ENCODE measurements around the gene YTHDF1. TPM values are rescaled to one million over a fixed set of nuclear protein-coding genes. Genes with fewer than 3 reads are reported as not detected.

YTHDF1 gene
- total and polyA plus RNA-seq, 2 experiments from 2014 or later: 35.9 to 57.4 TPM

GRCh38 chr20:63208346-63208909, 7.5 kb downstream of the YTHDF1 start:
- no peak overlapping the region for H3K4me3 ChIP-seq
- H3K9me2 ChIP-seq (replicated peaks; ENCODE audit: insufficient read depth): no peaks in the 10 kb centered on the region
- no peaks in the 10 kb centered on the region for H3K9me3 ChIP-seq (ENCODE audit: low read depth)
- TF ChIP-seq EZH2phosphoT487 (IDR thresholded peaks at IDR 0.05; ENCODE audit: low read depth, severe bottlenecking, unreplicated experiment) (no peak), CTCF (IDR thresholded peaks at IDR 0.05; ENCODE audit: poor library complexity) (no peak), EZH2 (IDR thresholded peaks at IDR 0.05; ENCODE audit: borderline replicate concordance) (no peak)
- peaks cover 94% of the 10 kb centered on the region for H3K79me2 ChIP-seq
- no peak overlapping the region for H3K4me2 ChIP-seq
- no peak overlapping the region for H2AFZ ChIP-seq
- WGBS (ENCODE audit: low lambda C conversion rate, missing lambda C conversion rate): 91% methylated on average over 6 of the region's 6 CpGs
- H3K27me3 ChIP-seq: no peaks in the 10 kb centered on the region
- no peak overlapping the region for H3K27ac ChIP-seq
- peaks cover 23% of the 10 kb centered on the region for H3K4me1 ChIP-seq (ENCODE audit: insufficient read depth)
- no peak for DNase-seq (ENCODE audit: low spot score)
- H3K36me3 ChIP-seq (replicated peaks; ENCODE audit: insufficient read depth, low read depth): no peaks in the 10 kb centered on the region
- H4K20me1 ChIP-seq (ENCODE audit: insufficient read depth, poor library complexity, severe bottlenecking): peaks cover 97% of the 10 kb centered on the region

GRCh38 chr20:63206878-63207277, 9.1 kb downstream of the YTHDF1 start:
- Histone ChIP-seq H3K36me3 (replicated peaks; ENCODE audit: insufficient read depth, low read depth) (no peaks in the 10 kb centered on the region), H3K4me1 (ENCODE audit: insufficient read depth) (peaks cover 11% of the 10 kb centered on the region), H3K9me2 (replicated peaks; ENCODE audit: insufficient read depth) (no peaks in the 10 kb centered on the region), H3K27ac (no peak overlapping the region), H4K20me1 (ENCODE audit: insufficient read depth, poor library complexity, severe bottlenecking) (peaks cover 96% of the 10 kb centered on the region), H3K4me2 (no peak overlapping the region), H3K79me2 (peaks cover 89% of the 10 kb centered on the region), H2AFZ (no peak overlapping the region), H3K27me3 (no peaks in the 10 kb centered on the region), H3K4me3 (no peak overlapping the region), H3K9me3 (ENCODE audit: low read depth) (no peaks in the 10 kb centered on the region)
- TF ChIP-seq EZH2phosphoT487 (IDR thresholded peaks at IDR 0.05; ENCODE audit: low read depth, severe bottlenecking, unreplicated experiment): no peak
- no peak for TF ChIP-seq CTCF (IDR thresholded peaks at IDR 0.05; ENCODE audit: poor library complexity)
- TF ChIP-seq EZH2 (IDR thresholded peaks at IDR 0.05; ENCODE audit: borderline replicate concordance): no peak
- WGBS (ENCODE audit: low lambda C conversion rate, missing lambda C conversion rate): 77% methylated on average over 11 of the region's 11 CpGs
- DNase-seq (ENCODE audit: low spot score): no peak

- TF ChIP-seq EZH2phosphoT487 (IDR thresholded peaks at IDR 0.05; ENCODE audit: low read depth, severe bottlenecking, unreplicated experiment) (no peak), CTCF (IDR thresholded peaks at IDR 0.05; ENCODE audit: poor library complexity) (no peak), EZH2 (IDR thresholded peaks at IDR 0.05; ENCODE audit: borderline replicate concordance) (no peak)
- Histone ChIP-seq H3K4me1 (ENCODE audit: insufficient read depth) (peaks cover 3% of the 10 kb centered on the region), H2AFZ (no peak overlapping the region), H3K27me3 (no peaks in the 10 kb centered on the region), H3K9me3 (ENCODE audit: low read depth) (no peaks in the 10 kb centered on the region), H3K4me2 (no peak overlapping the region), H3K9me2 (replicated peaks; ENCODE audit: insufficient read depth) (no peaks in the 10 kb centered on the region), H3K79me2 (peaks cover 89% of the 10 kb centered on the region), H3K36me3 (replicated peaks; ENCODE audit: insufficient read depth, low read depth) (no peaks in the 10 kb centered on the region), H3K27ac (no peak overlapping the region), H3K4me3 (no peak overlapping the region), H4K20me1 (ENCODE audit: insufficient read depth, poor library complexity, severe bottlenecking) (peaks cover 96% of the 10 kb centered on the region)
- WGBS (ENCODE audit: low lambda C conversion rate, missing lambda C conversion rate): 85% methylated on average over 10 of the region's 10 CpGs
- DNase-seq (ENCODE audit: low spot score): no peak
Measured at GRCh38 chr20:63205896-63206295, 10.0 kb downstream of the YTHDF1 start.

Measured in hepatocyte (in vitro differentiated cells).